ENCODE measurements around the gene ZNF862. TPM values are rescaled to one million over a fixed set of nuclear protein-coding genes. Genes with fewer than 3 reads are reported as not detected.

The ZNF862 gene
- total RNA-seq, 2 experiments from 2014 or later, result 7.9 to 9.1 TPM

DNA sequence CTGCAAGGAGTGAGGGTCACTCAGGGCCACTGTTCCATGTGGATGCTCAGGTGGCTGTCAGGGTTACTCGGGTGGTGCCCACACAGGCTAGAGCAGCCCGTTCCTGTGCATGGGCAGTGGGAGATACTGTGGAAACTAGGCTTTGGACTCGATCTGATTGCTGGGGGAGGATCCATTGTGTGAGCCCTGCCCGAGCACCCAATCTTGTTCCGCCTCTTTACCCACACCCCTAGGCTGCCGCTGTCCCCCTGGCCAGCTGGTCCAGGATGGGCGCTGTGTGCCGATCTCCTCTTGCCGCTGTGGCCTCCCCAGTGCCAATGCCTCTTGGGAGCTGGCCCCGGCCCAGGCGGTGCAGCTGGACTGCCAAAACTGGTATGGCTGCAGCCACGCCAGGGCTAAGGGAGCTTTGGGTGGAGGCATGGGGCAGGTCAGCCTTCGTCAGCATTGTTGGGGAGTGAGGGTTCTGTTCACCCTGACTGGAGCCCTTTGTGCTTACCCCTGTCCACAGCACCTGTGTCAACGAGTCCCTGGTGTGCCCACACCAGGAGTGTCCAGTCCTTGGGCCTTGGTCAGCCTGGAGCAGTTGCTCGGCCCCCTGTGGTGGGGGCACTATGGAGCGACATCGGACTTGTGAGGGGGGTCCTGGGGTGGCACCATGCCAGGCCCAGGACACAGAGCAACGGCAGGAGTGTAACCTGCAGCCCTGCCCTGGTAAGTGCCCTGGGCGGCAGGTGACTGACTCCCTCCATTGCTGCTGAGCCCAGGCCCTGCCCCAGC is 12.4 kb upstream of the ZNF862 start:
- Histone ChIP-seq H3K9me2 (ENCODE audit: insufficient read depth, low read length) (no peaks in the 10 kb centered on the region), H3K4me1 (ENCODE audit: insufficient read depth, low read length, poor library complexity, severe bottlenecking) (no peaks in the 10 kb centered on the region), H4K20me1 (ENCODE audit: insufficient read depth, low read length) (no peaks in the 10 kb centered on the region), H3K4me3 (ENCODE audit: low read depth, low read length, poor library complexity, severe bottlenecking) (no peak overlapping the region), H3K4me2 (ENCODE audit: low read length) (no peak overlapping the region), H3K79me2 (ENCODE audit: insufficient read depth, low read depth, low read length) (no peaks in the 10 kb centered on the region), H3K9me3 (ENCODE audit: low read length) (no peaks in the 10 kb centered on the region), H3K36me3 (ENCODE audit: insufficient read depth, low read length) (no peaks in the 10 kb centered on the region), H2AFZ (ENCODE audit: low read length) (no peak overlapping the region), H3K27ac (ENCODE audit: low read depth, low read length, poor library complexity, severe bottlenecking) (no peak overlapping the region)
- CTCF ChIA-PET (ENCODE audit: unreplicated experiment), result no interaction called here
- DNase-seq (ENCODE audit: low spot score), result no peak
- intact Hi-C loops (cut with micrococcal nuclease; ENCODE audit: unreplicated experiment), result no loop called here
- POLR2A ChIA-PET, result no interaction called here
- TF ChIP-seq EZH2phosphoT487 (IDR thresholded peaks at IDR 0.05; ENCODE audit: borderline replicate concordance, low read depth, low read length) (no peak), CTCF (conservative IDR thresholded peaks at IDR 0.05; ENCODE audit: low read length) (no peak)
- no TSS peak for BruUV-seq (replicated peaks)

- H2AFZ ChIP-seq (ENCODE audit: low read length), result no peak overlapping the region
- POLR2A ChIA-PET, result no interaction called here
- no peaks in the 10 kb centered on the region for H3K79me2 ChIP-seq (ENCODE audit: insufficient read depth, low read depth, low read length)
- no peaks in the 10 kb centered on the region for H4K20me1 ChIP-seq (ENCODE audit: insufficient read depth, low read length)
- CTCF ChIA-PET (ENCODE audit: unreplicated experiment), result no interaction called here
- no peaks in the 10 kb centered on the region for H3K36me3 ChIP-seq (ENCODE audit: insufficient read depth, low read length)
- H3K4me3 ChIP-seq (ENCODE audit: low read depth, low read length, poor library complexity, severe bottlenecking), result no peak overlapping the region
- TF ChIP-seq CTCF (conservative IDR thresholded peaks at IDR 0.05; ENCODE audit: low read length), result no peak
- TF ChIP-seq EZH2phosphoT487 (IDR thresholded peaks at IDR 0.05; ENCODE audit: borderline replicate concordance, low read depth, low read length), result no peak
- intact Hi-C loops (cut with micrococcal nuclease; ENCODE audit: unreplicated experiment), result no loop called here
- no peaks in the 10 kb centered on the region for H3K9me2 ChIP-seq (ENCODE audit: insufficient read depth, low read length)
- H3K9me3 ChIP-seq (ENCODE audit: low read length), result no peaks in the 10 kb centered on the region
- no peak overlapping the region for H3K27ac ChIP-seq (ENCODE audit: low read depth, low read length, poor library complexity, severe bottlenecking)
- no peaks in the 10 kb centered on the region for H3K4me1 ChIP-seq (ENCODE audit: insufficient read depth, low read length, poor library complexity, severe bottlenecking)
- no peak overlapping the region for H3K4me2 ChIP-seq (ENCODE audit: low read length)
- BruUV-seq (replicated peaks), result no TSS peak
- no peak for DNase-seq (ENCODE audit: low spot score)
These were observed 11.7 kb upstream of the ZNF862 start for GRCh38 chr7:149826344-149827088.
